ENCODE measurements around the gene PHYH. TPM values are rescaled to one million over a fixed set of nuclear protein-coding genes. Genes with fewer than 3 reads are reported as not detected.
"Not testable (repeated sequence)": the region's sequence is repeated elsewhere in the genome, so short reads cannot be mapped to it uniquely, and the experiment has no call there.

PHYH gene
- total RNA-seq, 3 donors from 2014 or later = 23.7 to 74.7 (median 26.9) TPM

DNA sequence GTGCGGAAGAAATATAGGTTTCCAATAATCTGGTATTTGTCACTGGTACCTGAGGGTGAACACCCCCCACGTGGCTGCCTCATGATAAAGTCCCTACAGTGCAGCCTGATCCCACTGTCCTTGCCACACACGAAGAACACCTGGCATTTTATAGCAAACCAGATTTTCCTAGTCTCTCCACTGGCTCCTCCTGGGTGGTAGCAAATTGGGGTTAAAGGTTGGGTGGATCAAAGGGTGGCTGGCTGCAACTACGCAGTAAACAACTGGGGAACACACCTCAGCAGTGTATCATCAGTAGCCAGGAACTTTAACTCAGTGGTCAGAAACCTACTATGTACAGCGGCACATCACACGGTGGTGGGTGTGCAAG lies 37.9 kb upstream of the PHYH start:
- H3K4me1 ChIP-seq = no peaks in the 10 kb centered on the region
- intact Hi-C loops (cut with DNase I; ENCODE audit: low total_unique reads) = no loop called here
- TF ChIP-seq POLR2AphosphoS5 (IDR thresholded peaks at IDR 0.05) (no peak), POLR2A (IDR thresholded peaks at IDR 0.05) (no peak)
- TF ChIP-seq, protein P1, sequence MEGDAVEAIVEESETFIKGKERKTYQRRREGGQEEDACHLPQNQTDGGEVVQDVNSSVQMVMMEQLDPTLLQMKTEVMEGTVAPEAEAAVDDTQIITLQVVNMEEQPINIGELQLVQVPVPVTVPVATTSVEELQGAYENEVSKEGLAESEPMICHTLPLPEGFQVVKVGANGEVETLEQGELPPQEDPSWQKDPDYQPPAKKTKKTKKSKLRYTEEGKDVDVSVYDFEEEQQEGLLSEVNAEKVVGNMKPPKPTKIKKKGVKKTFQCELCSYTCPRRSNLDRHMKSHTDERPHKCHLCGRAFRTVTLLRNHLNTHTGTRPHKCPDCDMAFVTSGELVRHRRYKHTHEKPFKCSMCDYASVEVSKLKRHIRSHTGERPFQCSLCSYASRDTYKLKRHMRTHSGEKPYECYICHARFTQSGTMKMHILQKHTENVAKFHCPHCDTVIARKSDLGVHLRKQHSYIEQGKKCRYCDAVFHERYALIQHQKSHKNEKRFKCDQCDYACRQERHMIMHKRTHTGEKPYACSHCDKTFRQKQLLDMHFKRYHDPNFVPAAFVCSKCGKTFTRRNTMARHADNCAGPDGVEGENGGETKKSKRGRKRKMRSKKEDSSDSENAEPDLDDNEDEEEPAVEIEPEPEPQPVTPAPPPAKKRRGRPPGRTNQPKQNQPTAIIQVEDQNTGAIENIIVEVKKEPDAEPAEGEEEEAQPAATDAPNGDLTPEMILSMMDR (IDR thresholded peaks at IDR 0.05) = no peak
- H3K27ac ChIP-seq = peak overlapping the region in 1 of 2 donors; percentile 8
- no peak overlapping the region for H3K4me3 ChIP-seq
- DNase-seq (ENCODE audit: low spot score in 2 of 2) = no peak
- no peaks in the 10 kb centered on the region for H3K27me3 ChIP-seq
- no peaks in the 10 kb centered on the region for H3K9me3 ChIP-seq
- no peaks in the 10 kb centered on the region for H3K36me3 ChIP-seq

DNA sequence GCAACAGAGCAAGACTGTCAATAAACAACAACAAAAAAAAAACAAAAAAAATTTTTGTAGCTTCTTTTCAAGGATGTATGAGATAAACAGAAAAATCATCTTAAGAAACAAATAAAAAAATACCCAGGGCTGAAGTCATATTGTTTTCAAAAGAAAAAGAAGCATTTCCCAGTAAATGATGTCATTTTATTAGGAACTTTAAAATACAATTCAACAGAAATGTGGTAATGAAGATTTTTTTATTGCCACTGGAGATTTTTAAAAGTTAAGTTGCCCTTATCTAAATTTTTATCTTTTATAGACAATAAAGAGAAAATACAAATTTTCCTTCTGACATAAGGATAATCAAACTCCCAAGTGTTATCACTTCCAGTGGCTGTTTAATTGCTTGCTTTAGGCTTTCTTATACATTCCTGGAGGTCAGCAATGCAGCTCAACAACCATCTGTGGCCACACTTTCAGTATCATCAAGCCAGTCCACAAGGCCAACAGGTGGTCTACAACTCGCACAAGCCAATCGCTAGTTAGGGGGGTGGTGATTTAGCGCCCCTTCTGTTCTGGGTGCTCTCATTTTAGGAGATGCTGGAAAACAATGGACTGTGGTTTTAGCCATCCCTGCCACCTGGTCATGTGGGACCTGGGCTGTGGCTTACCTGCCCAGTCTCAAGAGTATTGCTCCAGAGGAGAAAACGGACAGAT lies 37.4 kb upstream of the PHYH start:
- DNase-seq (ENCODE audit: low spot score in 2 of 2) = no peak
- H3K4me1 ChIP-seq = no peaks in the 10 kb centered on the region
- H3K9me3 ChIP-seq = no peaks in the 10 kb centered on the region
- intact Hi-C loops (cut with DNase I; ENCODE audit: low total_unique reads) = no loop called here
- no peaks in the 10 kb centered on the region for H3K36me3 ChIP-seq
- peak overlapping the region in 1 of 2 donors; percentile 8 for H3K27ac ChIP-seq
- no peaks in the 10 kb centered on the region for H3K27me3 ChIP-seq
- no peak overlapping the region for H3K4me3 ChIP-seq
- TF ChIP-seq, protein P1 (IDR thresholded peaks at IDR 0.05) = no peak
- TF ChIP-seq POLR2AphosphoS5 (IDR thresholded peaks at IDR 0.05) (no peak), POLR2A (IDR thresholded peaks at IDR 0.05) (no peak)

DNA sequence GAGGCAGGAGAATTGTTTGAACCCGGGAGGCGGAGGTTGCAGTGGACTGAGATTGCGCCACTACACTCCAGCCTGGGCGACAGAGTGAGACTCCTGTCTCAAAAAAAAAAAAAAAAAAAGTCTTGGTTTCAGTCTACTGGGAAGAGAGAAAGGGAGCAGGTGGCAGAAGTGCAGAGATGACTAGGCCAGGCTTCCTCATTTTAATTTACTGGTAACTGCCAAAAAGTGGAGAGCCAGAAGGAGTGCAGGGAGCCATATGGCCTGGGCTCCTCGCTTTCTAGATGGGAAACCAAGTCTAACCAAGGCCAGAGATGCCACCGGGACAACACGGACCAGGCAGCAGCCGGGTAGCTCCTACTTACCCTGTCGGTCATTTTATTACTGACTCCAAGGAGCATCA lies 36.0 kb upstream of the PHYH start:
- Histone ChIP-seq H3K27me3 (no peaks in the 10 kb centered on the region), H3K4me1 (no peaks in the 10 kb centered on the region), H3K4me3 (no peak overlapping the region), H3K9me3 (no peaks in the 10 kb centered on the region), H3K36me3 (no peaks in the 10 kb centered on the region), H3K27ac (no peak overlapping the region)
- DNase-seq (ENCODE audit: low spot score in 2 of 2) = no peak
- intact Hi-C loops (cut with DNase I; ENCODE audit: low total_unique reads) = no loop called here
- TF ChIP-seq POLR2AphosphoS5 (IDR thresholded peaks at IDR 0.05) (no peak), POLR2A (IDR thresholded peaks at IDR 0.05) (no peak)
- TF ChIP-seq, protein P1 (IDR thresholded peaks at IDR 0.05) = no peak

DNA sequence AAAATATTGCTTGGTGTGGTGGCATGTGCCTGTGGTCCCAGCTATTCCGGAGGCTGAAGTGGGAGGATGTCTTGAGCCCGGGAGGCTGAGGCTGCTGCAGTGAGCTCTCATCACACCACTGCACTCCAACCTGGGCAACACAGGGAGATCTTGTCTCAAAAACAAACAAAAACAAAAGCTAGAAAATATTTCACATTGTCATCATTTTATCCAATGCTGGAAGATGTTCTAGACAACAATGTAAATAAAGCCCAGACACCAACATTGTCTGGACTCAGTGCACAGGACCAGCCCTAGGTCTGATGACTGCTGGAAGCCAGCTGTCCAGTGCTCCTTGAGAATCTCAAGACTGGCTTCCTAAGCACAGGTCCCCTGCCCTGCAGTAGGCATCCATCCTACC lies 34.7 kb upstream of the PHYH start:
- intact Hi-C loops (cut with DNase I; ENCODE audit: low total_unique reads) = no loop called here
- no peak overlapping the region for H3K4me3 ChIP-seq
- no peak overlapping the region for H3K27ac ChIP-seq
- no peaks in the 10 kb centered on the region for H3K4me1 ChIP-seq
- no peak for DNase-seq (ENCODE audit: low spot score in 2 of 2)
- no peaks in the 10 kb centered on the region for H3K27me3 ChIP-seq
- H3K36me3 ChIP-seq = no peaks in the 10 kb centered on the region
- no peaks in the 10 kb centered on the region for H3K9me3 ChIP-seq
- no peak for TF ChIP-seq POLR2A (IDR thresholded peaks at IDR 0.05)
- TF ChIP-seq, protein P1 (IDR thresholded peaks at IDR 0.05) = no peak
- TF ChIP-seq POLR2AphosphoS5 (IDR thresholded peaks at IDR 0.05) = no peak

DNA sequence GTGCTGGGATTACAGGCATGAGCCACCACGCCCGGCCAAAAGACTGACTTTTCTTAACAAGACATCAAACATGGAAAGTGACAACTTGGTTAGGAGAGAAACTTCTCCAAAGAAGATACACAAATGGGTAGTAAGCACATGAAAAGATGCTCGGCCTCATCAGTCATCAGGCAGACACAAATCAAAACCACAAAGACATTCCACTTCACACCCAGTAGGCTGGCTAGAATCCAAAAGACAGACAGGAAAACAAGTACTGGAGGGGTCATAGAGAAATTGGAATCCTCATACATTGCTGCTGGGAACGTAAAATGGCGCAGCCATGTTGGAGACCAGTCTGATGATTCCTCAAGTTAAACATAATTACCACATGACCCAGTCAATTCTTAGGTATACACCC lies 31.8 kb upstream of the PHYH start:
- no peaks in the 10 kb centered on the region for H3K36me3 ChIP-seq
- intact Hi-C loops (cut with DNase I; ENCODE audit: low total_unique reads) = no loop called here
- no peak overlapping the region for H3K27ac ChIP-seq
- no peaks in the 10 kb centered on the region for H3K4me1 ChIP-seq
- DNase-seq (ENCODE audit: low spot score in 2 of 2) = no peak
- TF ChIP-seq POLR2AphosphoS5 (IDR thresholded peaks at IDR 0.05) (no peak), POLR2A (IDR thresholded peaks at IDR 0.05) (no peak)
- TF ChIP-seq, protein P1 (IDR thresholded peaks at IDR 0.05) = no peak
- H3K4me3 ChIP-seq = no peak overlapping the region
- no peaks in the 10 kb centered on the region for H3K27me3 ChIP-seq
- no peaks in the 10 kb centered on the region for H3K9me3 ChIP-seq

DNA sequence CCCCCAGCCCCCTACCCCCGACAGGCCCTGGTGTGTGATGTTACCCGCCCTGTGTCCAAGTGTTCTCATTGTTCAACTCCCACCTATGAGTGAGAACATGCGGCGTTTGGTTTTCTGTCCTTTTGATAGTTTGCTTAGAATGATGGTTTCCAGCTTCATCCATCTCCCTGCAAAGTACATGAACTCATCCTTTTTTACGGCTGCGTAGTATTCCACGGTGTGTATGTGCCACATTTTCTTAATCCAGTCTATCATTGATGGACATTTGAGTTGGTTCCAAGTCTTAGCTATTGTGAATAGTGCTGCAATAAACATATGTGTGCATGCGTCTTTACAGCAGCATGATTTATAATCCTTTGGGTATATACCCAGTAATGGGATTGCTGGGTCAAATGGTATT lies 31.1 kb upstream of the PHYH start:
- H3K4me3 ChIP-seq; H3K4me1 ChIP-seq; H3K36me3 ChIP-seq; DNase-seq (ENCODE audit: low spot score in 2 of 2); H3K27ac ChIP-seq; H3K27me3 ChIP-seq; H3K9me3 ChIP-seq; intact Hi-C loops (cut with DNase I; ENCODE audit: low total_unique reads): not testable (repeated sequence)

Measured in breast epithelium (tissue), 4 donors.